GM21528 (cell line): ENCODE results near the gene RAB7A.

Source experiments
- ATAC-seq: cut with Tn5 transposase; IDR thresholded peaks from one replicate; pipeline ENCODE4 v1.9.1; 2021; ENCODE audit warnings: mild to moderate bottlenecking, moderate library complexity; ENCODE audit not compliant: unreplicated experiment, low FRiP score

RAB7A gene

DNA sequence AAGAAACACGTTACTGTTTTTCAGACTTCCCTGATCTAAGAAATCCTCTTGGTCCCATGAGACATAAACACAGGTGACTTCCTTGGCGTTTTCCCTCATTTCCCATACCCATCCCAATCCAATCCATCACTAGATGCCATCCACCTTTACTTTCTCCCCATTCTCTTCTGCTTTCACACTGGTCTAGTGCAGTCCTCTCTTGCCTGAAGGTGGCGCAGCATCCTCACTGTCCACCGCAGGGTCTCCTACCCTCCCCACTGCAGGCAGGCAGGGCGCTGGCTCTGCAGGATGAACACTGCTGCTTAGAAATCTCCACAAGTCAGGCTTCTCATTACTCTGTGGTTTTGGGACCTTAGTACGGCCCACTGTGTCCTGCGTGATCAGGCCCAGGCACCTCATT lies 58.2 kb downstream of the RAB7A start:
- ATAC-seq, result no peak

DNA sequence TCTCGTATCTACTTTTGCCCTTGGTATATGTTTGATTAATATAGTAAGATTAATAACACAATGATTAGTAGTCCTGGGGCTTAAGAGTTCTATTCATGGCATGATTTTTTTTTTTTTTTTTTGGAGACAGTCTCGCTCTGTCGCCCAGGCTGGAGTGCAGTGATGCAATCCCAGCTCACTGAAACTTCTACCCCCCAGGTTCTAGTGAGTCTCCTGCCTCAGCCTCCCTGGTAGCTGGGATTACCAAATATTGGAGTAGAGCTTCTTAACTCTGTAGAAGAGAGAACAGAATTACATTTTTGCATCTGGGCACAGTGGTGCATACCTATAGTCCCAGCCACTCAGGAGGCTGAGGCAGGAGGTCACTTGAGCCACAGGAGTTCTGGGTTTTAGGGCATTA lies 58.9 kb downstream of the RAB7A start:
- ATAC-seq, result no peak

DNA sequence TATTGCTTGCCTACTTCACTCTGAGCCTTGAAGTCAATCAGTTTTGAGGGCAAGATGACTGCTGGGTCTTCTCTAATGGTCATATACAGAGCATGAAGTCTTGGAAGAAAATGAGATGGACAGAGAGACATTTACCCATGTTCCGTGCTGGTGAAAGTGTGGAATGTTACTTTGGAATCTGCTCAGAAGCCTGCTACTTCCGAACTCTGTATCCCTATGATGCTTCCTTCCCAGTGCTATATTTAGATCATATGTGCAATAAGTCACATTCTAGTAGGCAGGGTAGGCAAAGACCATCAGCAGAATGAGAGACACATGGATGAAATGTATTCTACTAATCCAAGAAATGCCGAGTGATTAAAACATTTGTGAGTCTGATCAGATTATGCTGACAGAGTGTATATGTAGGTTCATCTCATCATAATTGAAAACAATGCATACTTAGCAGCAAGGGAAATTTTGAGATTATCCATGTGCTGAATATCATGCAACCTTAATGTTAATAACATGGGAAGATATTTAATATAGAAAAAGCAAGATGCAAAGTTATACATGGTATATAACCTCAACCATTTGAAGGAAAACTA lies 60.5 kb downstream of the RAB7A start:
- ATAC-seq, result no peak

DNA sequence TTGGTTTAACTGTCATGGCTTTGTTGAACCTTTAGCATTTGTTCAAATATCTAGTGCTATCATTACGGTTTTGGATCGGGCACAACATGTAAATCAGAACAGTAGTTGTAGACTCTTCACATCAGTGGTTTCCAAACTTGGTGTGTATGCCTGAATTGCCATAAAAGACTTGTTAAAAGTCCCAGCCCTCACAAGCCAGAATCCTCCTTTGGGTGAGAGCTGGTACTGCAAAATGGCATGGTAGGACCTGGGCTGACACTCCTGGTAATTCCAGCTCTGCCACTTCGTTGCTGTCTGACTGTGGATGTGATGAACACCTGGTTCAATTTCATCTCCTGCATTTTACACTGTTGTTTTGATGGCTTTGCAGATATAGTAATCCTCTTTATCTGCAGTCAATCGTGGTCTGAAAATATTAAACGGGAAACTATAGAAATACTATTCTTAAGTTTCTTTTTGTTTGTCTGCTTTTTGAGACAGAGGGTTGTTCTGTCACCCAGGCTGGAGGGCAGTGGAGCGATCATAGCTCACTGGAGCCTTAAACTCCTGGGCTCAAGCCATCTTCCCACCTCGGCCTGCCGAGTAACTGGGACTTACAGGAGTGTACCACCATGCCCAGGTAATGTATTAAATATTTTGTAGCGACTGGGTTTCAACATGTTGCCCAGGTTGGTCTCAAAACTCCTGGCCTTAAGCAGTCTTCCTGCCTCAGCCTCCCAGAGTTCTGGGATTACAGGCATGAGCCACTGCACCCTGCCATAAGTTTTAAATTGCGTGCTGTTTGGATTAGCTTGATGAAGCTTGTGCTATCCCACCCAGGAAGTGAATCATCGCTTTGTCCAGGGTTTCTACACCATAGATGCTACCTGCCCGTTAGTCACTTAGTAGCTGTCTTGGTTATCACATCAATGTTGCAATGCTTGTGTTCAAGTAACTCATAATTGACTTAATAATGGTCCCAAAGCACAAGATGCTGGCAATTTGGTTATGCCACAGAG lies 61.6 kb downstream of the RAB7A start:
- ATAC-seq, result peak; percentile 44

DNA sequence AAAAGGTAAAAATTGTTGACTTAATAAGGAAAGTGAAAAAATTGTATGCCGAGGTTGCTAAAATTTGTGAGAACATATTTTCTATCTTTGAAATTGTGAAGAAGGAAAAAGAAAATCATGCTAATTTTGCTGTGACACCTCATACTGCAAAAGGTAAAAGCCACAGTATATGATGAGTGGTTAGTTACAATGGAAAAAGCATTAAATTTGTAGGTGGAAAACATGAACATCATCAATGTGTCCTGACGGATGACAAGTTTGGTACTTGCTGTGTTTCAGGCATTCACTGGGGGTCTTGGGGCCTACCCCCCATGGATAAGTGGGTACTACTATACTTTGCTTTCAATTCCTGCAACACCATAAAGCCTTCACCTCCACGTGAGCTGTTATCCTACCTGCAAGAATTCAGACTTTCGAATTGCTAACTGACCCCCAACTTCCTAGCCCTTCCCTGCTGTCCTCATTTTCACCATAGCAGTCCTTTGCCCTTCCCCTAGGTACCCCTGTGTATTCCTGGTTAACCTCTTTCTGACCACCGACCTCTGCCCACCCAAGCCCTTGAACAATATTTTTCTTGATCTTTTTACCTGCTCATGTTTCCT lies 62.4 kb downstream of the RAB7A start:
- no peak for ATAC-seq

DNA sequence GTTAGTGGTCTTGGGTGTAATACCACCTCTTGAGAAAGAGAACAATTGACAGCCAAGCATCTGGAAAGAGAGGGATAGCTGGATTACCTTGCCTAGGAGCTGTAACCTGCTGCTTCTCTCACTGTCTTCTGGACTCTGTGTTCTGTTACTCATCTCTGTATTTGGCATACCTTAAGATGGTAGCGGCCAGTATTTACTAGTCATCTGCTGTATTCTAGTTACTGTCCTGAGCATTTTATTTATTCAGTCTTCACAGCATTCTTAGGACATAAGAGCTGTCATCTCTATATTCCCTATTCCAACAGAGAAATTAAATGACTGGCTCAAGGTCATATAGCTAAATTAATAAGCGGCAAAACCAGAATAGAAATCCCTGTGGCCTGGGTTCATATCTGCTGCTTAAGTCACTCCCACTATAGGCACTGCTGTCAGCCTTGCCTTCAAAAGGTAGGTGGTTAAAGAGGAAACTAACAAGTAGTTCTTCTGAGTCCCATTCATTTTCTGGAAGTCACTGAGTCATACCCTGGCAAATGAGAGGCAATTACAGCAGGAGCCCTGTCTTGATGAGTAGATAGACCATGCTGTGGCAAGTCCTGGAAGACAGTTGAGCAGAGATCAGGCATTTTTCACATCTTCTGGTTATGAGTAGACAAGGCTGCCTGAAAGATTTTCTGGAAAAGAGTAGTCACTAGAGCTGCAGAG lies 68.2 kb downstream of the RAB7A start:
- no peak for ATAC-seq

DNA sequence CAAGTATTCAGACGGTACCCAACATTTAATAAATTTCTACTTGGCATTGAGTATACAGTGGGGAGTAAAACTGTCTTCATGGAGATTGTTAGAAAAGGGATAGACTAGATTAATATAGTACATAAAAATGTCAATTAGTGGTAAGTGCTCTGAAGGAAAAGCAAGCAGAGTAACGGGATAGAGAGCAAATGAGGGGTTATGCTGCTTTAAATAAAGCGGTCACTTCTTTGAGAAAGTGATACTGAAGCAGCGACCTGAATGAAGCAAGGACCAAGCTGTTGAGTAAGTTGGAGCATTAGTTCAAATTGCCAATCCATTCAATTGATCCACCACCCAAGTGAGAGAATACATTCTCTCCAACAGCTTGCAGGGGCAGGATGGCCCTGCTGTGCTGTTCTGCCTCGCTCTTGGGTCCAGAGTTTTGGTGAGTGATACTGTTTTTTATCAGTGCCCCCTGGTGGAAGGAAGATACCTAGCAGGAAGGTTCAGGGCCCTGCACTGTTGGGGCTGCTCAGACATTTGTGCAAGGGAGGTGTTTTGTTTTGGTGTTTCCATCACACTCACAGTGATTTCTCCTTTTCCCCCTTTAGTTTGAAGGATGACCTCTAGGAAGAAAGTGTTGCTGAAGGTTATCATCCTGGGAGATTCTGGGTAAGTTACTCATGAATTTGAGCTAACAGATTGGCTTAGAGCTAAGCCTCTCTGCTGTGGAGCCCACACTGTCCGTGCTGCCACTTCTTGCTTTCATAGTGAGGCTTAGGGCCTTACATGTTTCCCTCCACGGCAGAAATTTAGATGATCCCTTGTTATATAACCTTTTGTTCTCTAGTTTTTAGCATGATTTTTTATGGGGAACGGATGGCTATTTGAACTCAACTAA lies 69.0 kb downstream of the RAB7A start:
- ATAC-seq, result peak; percentile 58

DNA sequence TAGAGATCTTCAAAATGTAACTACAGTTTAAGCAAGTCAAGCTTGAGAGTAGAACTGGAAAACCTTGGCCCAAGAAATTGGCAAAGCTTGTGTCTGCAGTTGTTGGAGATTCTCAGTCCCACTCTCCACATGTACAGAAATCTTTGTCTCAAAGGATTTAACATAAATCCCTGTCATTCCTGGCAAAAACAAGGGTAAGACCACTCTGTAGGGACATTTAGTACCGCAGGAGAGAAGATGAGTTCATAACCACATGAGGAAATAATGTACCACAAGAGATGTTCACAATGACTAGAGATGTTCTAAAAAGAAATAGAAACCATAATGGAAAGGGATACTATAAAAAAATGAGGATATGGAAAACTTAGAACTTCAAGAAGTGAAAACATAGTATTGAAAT lies 73.7 kb downstream of the RAB7A start:
- no peak for ATAC-seq

DNA sequence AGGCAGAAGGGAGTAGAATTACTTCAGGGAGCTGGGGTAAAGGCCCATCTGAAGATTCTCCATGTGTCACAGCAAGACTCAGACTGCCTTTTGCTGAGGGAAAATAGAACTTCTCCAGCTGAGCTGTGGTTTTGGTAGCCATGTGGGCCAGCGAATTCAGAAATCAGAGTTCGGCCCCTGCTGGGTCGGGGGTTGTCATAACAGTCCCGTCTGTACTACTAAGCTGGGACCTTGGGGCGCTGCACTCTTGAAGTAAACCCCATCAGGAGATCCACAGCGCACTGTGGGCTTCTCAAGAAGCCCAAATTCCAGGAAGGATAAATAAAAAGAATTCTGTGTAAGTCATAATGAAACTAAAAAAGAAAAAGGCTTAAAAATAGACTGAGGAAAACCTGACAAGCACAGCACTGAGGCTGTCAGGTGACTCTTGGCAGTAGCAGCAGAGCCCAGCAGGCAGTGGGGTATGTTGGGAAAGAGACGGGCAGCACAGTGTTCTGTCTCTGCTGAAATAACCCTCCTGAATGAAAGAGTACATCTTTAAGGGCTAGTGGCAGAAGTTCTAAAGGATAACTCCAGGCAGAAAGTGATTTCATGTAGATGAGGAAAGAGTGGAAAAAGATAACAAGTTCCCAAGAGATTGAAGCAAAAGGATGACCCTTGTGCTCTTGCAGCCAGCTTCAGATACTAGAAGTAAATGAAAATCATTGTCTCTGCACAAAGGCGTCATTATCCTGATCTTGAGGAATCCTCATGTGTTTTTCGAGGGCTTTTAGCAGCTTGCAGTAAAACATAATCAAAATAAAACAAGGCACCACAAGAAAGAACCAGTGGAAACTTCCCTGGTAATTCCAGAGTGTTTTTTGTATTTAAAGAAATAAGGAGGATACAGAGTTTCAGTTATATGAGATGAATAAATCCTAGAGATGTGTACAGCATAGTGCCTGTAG lies 74.5 kb downstream of the RAB7A start:
- no peak for ATAC-seq

DNA sequence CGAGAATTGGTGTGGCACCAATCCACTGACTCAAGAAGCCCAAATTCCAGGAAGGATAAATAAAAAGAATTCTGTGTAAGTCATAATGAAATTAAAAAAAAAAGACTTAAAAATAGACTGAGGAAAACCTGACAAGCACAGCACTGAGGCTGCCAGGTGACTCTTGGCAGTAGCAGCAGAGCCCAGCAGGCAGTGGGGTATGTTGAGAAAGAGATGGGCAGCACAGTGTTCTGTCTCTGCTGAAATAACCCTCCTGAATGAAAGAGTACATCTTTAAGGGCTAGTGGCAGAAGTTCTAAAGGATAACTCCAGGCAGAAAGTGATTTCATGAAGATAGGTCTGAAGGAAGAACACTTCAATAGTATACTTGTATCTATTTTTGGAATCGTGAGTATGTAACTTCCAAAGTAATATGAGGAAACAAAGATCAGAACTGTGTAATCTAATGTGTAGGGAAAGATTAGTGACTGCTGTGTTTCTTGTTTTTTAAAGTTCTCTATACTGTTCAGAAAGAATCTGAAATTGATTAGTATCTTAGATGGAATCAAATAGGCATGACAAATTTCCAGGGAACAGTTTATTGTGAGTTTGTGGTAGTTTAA lies 75.9 kb downstream of the RAB7A start:
- no peak for ATAC-seq

DNA sequence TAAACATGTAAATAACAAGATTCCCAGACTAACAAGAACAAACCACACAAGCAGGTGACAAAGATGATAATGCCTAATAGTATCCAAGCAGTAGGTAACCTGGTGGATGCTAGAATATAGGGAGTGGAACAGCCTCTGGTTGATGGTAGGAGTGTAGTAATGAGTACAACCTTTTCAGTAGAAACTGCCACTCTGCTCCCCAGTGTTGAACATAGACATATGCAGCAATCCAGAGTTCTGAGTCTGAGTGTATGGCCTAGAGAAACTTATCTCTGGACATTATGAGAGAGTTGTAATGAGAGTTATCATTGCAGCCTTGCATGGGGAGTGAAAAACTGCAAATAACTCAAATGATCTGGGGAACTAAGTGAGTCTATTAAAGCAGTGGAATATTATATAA lies 77.3 kb downstream of the RAB7A start:
- no peak for ATAC-seq

DNA sequence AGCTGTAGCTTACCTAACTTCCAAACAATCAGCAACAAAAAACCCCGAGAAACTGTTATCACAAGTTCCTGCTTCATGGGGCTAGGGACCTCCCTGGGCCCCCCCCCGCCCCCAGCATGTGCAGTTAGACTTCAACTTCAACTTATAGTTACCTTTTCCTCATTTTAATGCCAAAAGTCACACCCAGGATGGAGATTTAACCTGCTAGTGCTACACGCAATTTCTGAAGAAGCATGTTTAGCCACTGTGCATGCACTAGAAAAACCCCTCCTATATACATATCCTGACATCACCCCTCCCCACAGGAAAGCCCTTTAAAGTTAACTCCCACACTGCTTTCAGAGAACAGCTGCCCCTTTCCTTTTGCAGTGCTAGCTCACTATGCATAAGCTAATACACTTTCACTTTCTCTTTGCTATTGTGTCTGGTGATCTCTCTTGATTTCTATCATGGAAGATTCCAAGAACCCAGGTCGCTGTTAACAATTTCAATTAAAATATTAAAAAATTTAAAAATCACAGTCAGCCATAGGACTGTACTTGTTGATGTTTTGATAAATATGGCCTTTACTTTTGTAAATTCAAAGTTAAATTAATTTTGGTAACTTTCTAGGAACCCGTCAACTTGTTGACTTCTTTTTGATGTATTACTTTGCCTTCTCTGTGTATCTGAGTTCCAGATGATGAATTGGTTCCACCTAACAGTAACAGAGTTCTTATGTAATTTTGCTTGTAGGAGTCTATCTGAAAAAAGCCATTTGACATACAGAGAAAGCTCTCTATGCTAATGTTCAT lies 78.2 kb downstream of the RAB7A start:
- peak; percentile 74 for ATAC-seq

DNA sequence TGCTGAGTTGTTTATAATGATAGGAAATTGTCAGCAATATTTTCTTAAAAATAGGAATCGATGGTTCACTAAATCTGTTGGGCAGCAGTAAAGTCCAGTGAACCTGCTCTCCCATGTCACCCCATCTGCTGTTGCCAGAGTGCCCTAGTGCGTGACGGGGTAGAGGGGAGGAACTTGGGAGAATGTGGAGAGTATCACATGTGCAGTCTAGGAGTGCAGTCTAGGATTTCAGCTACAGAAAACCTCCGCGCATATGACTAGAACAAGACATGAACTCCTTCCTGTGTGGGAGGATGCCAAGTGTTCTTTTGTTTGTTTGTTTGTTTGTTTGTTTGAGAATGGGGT lies 78.8 kb downstream of the RAB7A start:
- no peak for ATAC-seq

DNA sequence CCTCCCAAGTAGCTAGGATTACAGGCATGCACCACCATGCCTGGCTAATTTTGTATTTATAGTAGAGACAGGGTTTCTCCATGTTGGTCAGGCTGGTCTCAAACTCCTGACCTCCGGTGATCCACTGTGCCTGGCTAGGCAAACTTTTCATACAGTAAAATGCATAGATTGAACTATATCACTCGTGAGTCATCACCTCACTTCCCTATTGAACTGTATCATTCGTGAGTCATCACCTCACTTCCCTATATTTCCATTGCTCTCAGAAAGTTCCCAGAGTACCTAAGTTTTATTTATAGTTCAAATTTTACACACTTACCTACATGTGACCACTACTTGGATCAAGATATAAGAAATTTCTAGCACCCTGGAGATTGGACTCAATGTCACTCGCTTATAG lies 79.8 kb downstream of the RAB7A start:
- no peak for ATAC-seq

DNA sequence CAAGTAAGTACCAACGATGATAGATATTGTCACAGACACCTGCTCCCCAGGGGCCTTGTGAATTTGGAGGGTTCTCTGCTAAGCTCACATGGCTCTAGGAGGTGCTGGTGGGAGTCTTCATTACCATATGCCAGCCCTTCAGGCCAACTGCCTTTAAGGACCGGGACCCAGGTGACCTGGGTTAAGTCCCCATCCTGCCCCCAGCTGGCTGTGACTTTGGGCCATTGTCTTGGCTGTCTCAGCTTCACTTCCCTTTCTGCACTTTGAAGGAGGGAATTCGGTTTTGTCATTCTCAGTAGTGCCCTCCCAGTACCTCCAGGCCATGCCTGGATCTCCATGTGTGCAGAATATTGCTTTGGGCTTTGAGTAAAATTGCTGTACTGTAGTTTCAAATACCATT lies 80.6 kb downstream of the RAB7A start:
- ATAC-seq, result no peak

DNA sequence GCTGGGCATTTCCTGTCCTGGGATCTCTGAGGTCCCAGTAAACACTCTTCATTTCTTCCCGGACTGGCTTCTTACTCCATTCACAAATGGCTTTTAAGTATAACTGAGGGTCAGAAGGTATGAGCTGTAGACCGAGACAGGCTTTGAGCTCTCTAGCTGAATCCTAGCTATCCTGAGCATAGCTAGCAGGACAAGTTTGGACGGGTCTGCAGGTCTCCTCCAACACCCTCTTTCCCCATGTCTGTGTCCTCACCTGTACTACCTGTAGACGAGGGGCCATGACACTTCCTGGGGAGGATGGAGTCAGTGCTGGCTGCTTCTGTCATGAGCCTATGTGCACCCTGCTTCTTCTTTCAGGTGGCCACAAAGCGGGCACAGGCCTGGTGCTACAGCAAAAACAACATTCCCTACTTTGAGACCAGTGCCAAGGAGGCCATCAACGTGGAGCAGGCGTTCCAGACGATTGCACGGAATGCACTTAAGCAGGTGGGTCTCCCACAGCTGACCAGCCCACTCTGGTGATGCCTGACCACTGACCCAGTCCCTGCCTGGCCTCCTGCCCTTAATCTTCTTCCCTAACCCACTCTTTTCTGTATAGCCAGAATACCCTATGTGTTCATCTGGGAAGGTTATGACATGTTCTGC lies 81.3 kb downstream of the RAB7A start:
- no peak for ATAC-seq

DNA sequence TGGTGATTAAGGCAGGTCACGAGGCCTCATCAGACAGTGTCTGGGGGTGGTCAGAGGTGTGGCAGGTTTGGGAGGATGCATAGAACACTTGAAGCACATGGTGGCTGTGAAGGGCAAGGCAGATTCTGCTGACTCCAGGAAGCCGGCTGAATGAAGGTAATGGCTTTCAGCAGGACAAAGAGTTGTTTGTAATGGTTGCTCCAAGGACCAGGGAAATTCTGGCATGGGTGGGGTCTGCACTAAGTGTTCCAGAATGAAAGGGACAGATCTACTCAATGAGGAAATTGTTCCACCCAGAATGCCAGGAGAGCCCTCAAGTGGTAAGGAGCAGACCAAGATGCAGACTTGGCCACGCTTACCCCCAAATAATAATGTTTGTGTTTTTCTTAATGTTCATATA lies 82.7 kb downstream of the RAB7A start:
- ATAC-seq, result no peak
